Cardiac muscle cell (in vitro differentiated cells and primary cell): ENCODE data around the gene CLTA. TPM values are rescaled to one million over a fixed set of nuclear protein-coding genes. Genes with fewer than 3 reads are reported as not detected.

Source experiments
- DNase-seq, 2 donors: peaks; one replicate each; pipeline versions ENCODE4 v3.0.0 to v3.0.0-alpha.2; 2010 to 2017; ENCODE audit warnings: low read depth in 1 of 2, low spot score in 1 of 2
- H3K27ac ChIP-seq: fragments of 200-600 bp; sonication (generic); 2 replicates; pipeline ENCODE4 v1.5.1; 2016
- H3K27me3 ChIP-seq: fragments of 200-600 bp; sonication (generic); 2 replicates; pipeline ENCODE4 v1.6.0; 2016; ENCODE audit warnings: control low read depth
- H3K36me3 ChIP-seq: fragments of 200-600 bp; sonication (generic); 2 replicates; pipeline ENCODE4 v1.5.1; 2016; ENCODE audit warnings: control low read depth
- H3K4me1 ChIP-seq: fragments of 200-600 bp; sonication (generic); 2 replicates; pipeline ENCODE4 v1.8.1; 2017; ENCODE audit warnings: low read depth, mild to moderate bottlenecking, mixed run types
- H3K4me3 ChIP-seq: fragments of 200-600 bp; sonication (generic); 2 replicates; pipeline ENCODE4 v1.5.1; 2016; ENCODE audit warnings: mild to moderate bottlenecking
- H3K9me3 ChIP-seq: fragments of 200-600 bp; sonication (generic); 2 replicates; pipeline ENCODE4 v1.5.1; 2017; ENCODE audit warnings: low read depth, mild to moderate bottlenecking, control low read depth
- CTCF ChIP-seq: IDR thresholded peaks from 2 replicates; pipeline ENCODE4 v1.5.1; 2012; ENCODE audit warnings: low read depth, mild to moderate bottlenecking, low read length
- polyA plus RNA-seq: library from polyadenylated mRNA; unstranded; fragments of >200 nt; fragmentation: Nextera tagmentation; extraction: Ambion mirVana; gene quantifications from 2 replicates; pipeline ENCODE4 v1.2.1, GENCODE V29; 2016
- total RNA-seq: library from RNA; depleted of rRNA; stranded (reverse); fragments of >200 nt; gene quantifications from 2 replicates; pipeline ENCODE4 v1.2.3, GENCODE V29; 2016

CLTA gene
- total and polyA plus RNA-seq, 2 experiments from 2014 or later, result 147 to 236 TPM

- TF ChIP-seq CTCF, result no peak
- no peak overlapping the region for H3K4me3 ChIP-seq
These were observed 58.5 kb downstream of the CLTA start for GRCh38 chr9:36249189-36249588.

GRCh38 chr9:36250079-36250478 is 59.4 kb downstream of the CLTA start:
- TF ChIP-seq CTCF, result no peak

More at GRCh38 chr9:36249189-36249588, 58.5 kb downstream of the CLTA start:
- H3K9me3 ChIP-seq, result no peaks in the 10 kb centered on the region
- peaks cover 13% of the 10 kb centered on the region for H3K36me3 ChIP-seq
- DNase-seq, result no peak
- no peaks in the 10 kb centered on the region for H3K4me1 ChIP-seq
- H3K27ac ChIP-seq, result no peak overlapping the region
- H3K27me3 ChIP-seq, result no peaks in the 10 kb centered on the region

GRCh38 chr9:36251428-36251827 is 60.7 kb downstream of the CLTA start:
- Histone ChIP-seq H3K36me3 (no peaks in the 10 kb centered on the region), H3K27me3 (no peaks in the 10 kb centered on the region), H3K4me1 (no peaks in the 10 kb centered on the region), H3K27ac (no peak overlapping the region), H3K9me3 (no peaks in the 10 kb centered on the region), H3K4me3 (no peak overlapping the region)
- no peak for TF ChIP-seq CTCF
- DNase-seq, result no peak

More at GRCh38 chr9:36250079-36250478, 59.4 kb downstream of the CLTA start:
- H3K9me3 ChIP-seq, result no peaks in the 10 kb centered on the region
- H3K4me3 ChIP-seq, result no peak overlapping the region
- DNase-seq, result no peak
- no peaks in the 10 kb centered on the region for H3K4me1 ChIP-seq
- H3K27ac ChIP-seq, result no peak overlapping the region
- H3K36me3 ChIP-seq, result peaks cover 13% of the 10 kb centered on the region
- no peaks in the 10 kb centered on the region for H3K27me3 ChIP-seq

GRCh38 chr9:36258208-36258995 is 67.7 kb downstream of the CLTA start, which contains the start of gene GNE:
GNE (minus strand) TSS chr9:36258448; CDS start chr9:36249355, 9,093 bp downstream.
- Histone ChIP-seq H3K4me1 (no peaks in the 10 kb centered on the region), H3K27ac (peak within 1 kb of the TSS; percentile 84), H3K27me3 (no peaks in the 10 kb centered on the region), H3K9me3 (no peaks in the 10 kb centered on the region), H3K4me3 (peak within 1 kb of the TSS; percentile 71), H3K36me3 (no peaks in the 10 kb centered on the region)
- no peak for TF ChIP-seq CTCF
- peak; percentile 98 for DNase-seq

GRCh38 chr9:36258996-36259533 is 68.3 kb downstream of the CLTA start:
- H3K27ac ChIP-seq, result peak overlapping the region; percentile 84
- no peaks in the 10 kb centered on the region for H3K9me3 ChIP-seq
- peak overlapping the region; percentile 71 for H3K4me3 ChIP-seq
- H3K36me3 ChIP-seq, result no peaks in the 10 kb centered on the region
- H3K4me1 ChIP-seq, result no peaks in the 10 kb centered on the region
- DNase-seq, result peak in 1 of 2 donors; percentile 22
- no peaks in the 10 kb centered on the region for H3K27me3 ChIP-seq
- TF ChIP-seq CTCF, result no peak

Other genes with a start within 250 kb of the CLTA start
- not detected in 2 replicates for gene OR2S2, start 232.8 kb upstream of the CLTA start, total RNA-seq
- gene OR2S2, start 232.8 kb upstream of the CLTA start, polyA plus RNA-seq, result not detected in 2 replicates
- gene RECK, start 154.0 kb upstream of the CLTA start, total RNA-seq, result 6.4 and 8.5 TPM in 2 replicates
- gene RECK, start 154.0 kb upstream of the CLTA start, polyA plus RNA-seq, result 11.1 and 15.3 TPM in 2 replicates
- gene GLIPR2, start 54.2 kb upstream of the CLTA start, total RNA-seq, result 3.2 and 8.6 TPM in 2 replicates
- 9.2 and 15.1 TPM in 2 replicates for gene GLIPR2, start 54.2 kb upstream of the CLTA start, polyA plus RNA-seq
- 0.39 TPM in 1 of 2 replicates, not detected in the other for gene CCIN, start 21.5 kb upstream of the CLTA start, total RNA-seq
- gene CCIN, start 21.5 kb upstream of the CLTA start, polyA plus RNA-seq, result not detected in 2 replicates
- 9.5 and 16.7 TPM in 2 replicates for gene GNE, start 67.5 kb downstream of the CLTA start, total RNA-seq
- gene GNE, start 67.5 kb downstream of the CLTA start, polyA plus RNA-seq, result 3.6 and 6.1 TPM in 2 replicates
- 18.6 and 26.3 TPM in 2 replicates for gene RNF38, start 209.3 kb downstream of the CLTA start, total RNA-seq
- gene RNF38, start 209.3 kb downstream of the CLTA start, polyA plus RNA-seq, result 20.1 and 34.5 TPM in 2 replicates